ENCODE results near the gene PTPN3. TPM values are rescaled to one million over a fixed set of nuclear protein-coding genes. Genes with fewer than 3 reads are reported as not detected.

PTPN3 gene
- total RNA-seq, 2 experiments from 2014 or later, result not detected

DNA sequence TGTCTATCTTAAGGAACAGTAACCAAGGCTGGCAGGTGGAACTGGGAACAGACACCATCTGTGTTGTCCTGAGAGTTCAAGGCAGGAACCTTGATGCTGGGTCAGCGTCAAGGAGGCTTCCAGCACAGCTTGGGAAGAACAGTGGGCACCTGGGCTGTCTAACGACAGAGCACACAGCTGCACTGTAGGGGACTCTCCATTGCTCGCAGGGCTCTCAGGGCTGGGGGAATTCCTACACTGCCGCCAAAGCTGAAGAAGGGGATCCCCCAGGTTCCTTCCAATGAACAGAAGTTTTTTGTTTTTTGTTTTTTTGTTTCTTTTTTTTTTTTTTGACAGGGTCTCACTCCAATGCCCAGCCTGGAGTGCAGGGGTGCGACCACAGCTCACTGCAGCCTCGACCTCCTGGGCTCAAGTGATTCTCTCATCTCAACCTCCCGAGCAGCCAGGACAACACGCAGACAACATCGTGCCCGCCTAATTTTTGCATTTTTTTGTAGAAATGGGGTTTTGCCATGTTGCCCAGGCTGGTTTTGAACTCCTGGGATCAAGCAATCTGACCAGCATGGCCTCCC lies 81.9 kb downstream of the PTPN3 start:
- intact Hi-C loops (cut with micrococcal nuclease; ENCODE audit: unreplicated experiment), result no loop called here
- Histone ChIP-seq H3K36me3 (ENCODE audit: insufficient read depth, low read length) (no peaks in the 10 kb centered on the region), H3K79me2 (ENCODE audit: insufficient read depth, low read depth, low read length) (no peaks in the 10 kb centered on the region), H3K9me3 (ENCODE audit: low read length) (no peaks in the 10 kb centered on the region), H3K9me2 (ENCODE audit: insufficient read depth, low read length) (no peaks in the 10 kb centered on the region), H3K4me2 (ENCODE audit: low read length) (peak overlapping the region; percentile 48), H2AFZ (ENCODE audit: low read length) (peak overlapping the region; percentile 40; the same call in 1 of the 2 replicates), H3K4me3 (ENCODE audit: low read depth, low read length, poor library complexity, severe bottlenecking) (no peak overlapping the region), H4K20me1 (ENCODE audit: insufficient read depth, low read length) (no peaks in the 10 kb centered on the region), H3K27ac (ENCODE audit: low read depth, low read length, poor library complexity, severe bottlenecking) (no peak overlapping the region), H3K4me1 (ENCODE audit: insufficient read depth, low read length, poor library complexity, severe bottlenecking) (peaks cover 45% of the 10 kb centered on the region)
- ChIA-PET POLR2A (no interaction called here), CTCF (ENCODE audit: unreplicated experiment) (no interaction called here)
- no TSS peak for BruUV-seq (replicated peaks)
- TF ChIP-seq, protein P1, sequence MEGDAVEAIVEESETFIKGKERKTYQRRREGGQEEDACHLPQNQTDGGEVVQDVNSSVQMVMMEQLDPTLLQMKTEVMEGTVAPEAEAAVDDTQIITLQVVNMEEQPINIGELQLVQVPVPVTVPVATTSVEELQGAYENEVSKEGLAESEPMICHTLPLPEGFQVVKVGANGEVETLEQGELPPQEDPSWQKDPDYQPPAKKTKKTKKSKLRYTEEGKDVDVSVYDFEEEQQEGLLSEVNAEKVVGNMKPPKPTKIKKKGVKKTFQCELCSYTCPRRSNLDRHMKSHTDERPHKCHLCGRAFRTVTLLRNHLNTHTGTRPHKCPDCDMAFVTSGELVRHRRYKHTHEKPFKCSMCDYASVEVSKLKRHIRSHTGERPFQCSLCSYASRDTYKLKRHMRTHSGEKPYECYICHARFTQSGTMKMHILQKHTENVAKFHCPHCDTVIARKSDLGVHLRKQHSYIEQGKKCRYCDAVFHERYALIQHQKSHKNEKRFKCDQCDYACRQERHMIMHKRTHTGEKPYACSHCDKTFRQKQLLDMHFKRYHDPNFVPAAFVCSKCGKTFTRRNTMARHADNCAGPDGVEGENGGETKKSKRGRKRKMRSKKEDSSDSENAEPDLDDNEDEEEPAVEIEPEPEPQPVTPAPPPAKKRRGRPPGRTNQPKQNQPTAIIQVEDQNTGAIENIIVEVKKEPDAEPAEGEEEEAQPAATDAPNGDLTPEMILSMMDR (conservative IDR thresholded peaks at IDR 0.05; ENCODE audit: low read length), result no peak
- TF ChIP-seq EZH2phosphoT487 (IDR thresholded peaks at IDR 0.05; ENCODE audit: borderline replicate concordance, low read depth, low read length), result no peak
- DNase-seq (ENCODE audit: low spot score), result peak; percentile 39

GRCh38 chr9:109414125-109414785 lies 83.9 kb downstream of the PTPN3 start:
- TF ChIP-seq, protein P1 (conservative IDR thresholded peaks at IDR 0.05; ENCODE audit: low read length), result no peak
- TF ChIP-seq EZH2phosphoT487 (IDR thresholded peaks at IDR 0.05; ENCODE audit: borderline replicate concordance, low read depth, low read length), result no peak
- Histone ChIP-seq H3K9me2 (ENCODE audit: insufficient read depth, low read length) (no peaks in the 10 kb centered on the region), H3K9me3 (ENCODE audit: low read length) (no peaks in the 10 kb centered on the region), H3K4me1 (ENCODE audit: insufficient read depth, low read length, poor library complexity, severe bottlenecking) (peaks cover 40% of the 10 kb centered on the region), H4K20me1 (ENCODE audit: insufficient read depth, low read length) (no peaks in the 10 kb centered on the region), H3K27ac (ENCODE audit: low read depth, low read length, poor library complexity, severe bottlenecking) (no peak overlapping the region), H3K4me2 (ENCODE audit: low read length) (no peak overlapping the region), H3K36me3 (ENCODE audit: insufficient read depth, low read length) (no peaks in the 10 kb centered on the region), H3K4me3 (ENCODE audit: low read depth, low read length, poor library complexity, severe bottlenecking) (no peak overlapping the region), H3K79me2 (ENCODE audit: insufficient read depth, low read depth, low read length) (no peaks in the 10 kb centered on the region), H2AFZ (ENCODE audit: low read length) (no peak overlapping the region)
- POLR2A ChIA-PET, result interaction anchor here (0.6 kb wide), 1 partner anchor 761 kb away, joined by 3 read pairs; no protein-coding TSS in a partner anchor
- DNase-seq (ENCODE audit: low spot score), result no peak
- intact Hi-C loops (cut with micrococcal nuclease; ENCODE audit: unreplicated experiment), result no loop called here
- no TSS peak for BruUV-seq (replicated peaks)
- CTCF ChIA-PET (ENCODE audit: unreplicated experiment), result no interaction called here

GRCh38 chr9:109411798-109412352 lies 86.2 kb downstream of the PTPN3 start:
- DNase-seq (ENCODE audit: low spot score), result peak; percentile 51
- Histone ChIP-seq H3K9me2 (ENCODE audit: insufficient read depth, low read length) (no peaks in the 10 kb centered on the region), H2AFZ (ENCODE audit: low read length) (peak overlapping the region; percentile 46; the same call in 1 of the 2 replicates), H3K4me3 (ENCODE audit: low read depth, low read length, poor library complexity, severe bottlenecking) (no peak overlapping the region), H3K9me3 (ENCODE audit: low read length) (no peaks in the 10 kb centered on the region), H3K4me2 (ENCODE audit: low read length) (no peak overlapping the region), H3K4me1 (ENCODE audit: insufficient read depth, low read length, poor library complexity, severe bottlenecking) (peaks cover 17% of the 10 kb centered on the region), H4K20me1 (ENCODE audit: insufficient read depth, low read length) (no peaks in the 10 kb centered on the region), H3K79me2 (ENCODE audit: insufficient read depth, low read depth, low read length) (no peaks in the 10 kb centered on the region), H3K27ac (ENCODE audit: low read depth, low read length, poor library complexity, severe bottlenecking) (no peak overlapping the region), H3K36me3 (ENCODE audit: insufficient read depth, low read length) (no peaks in the 10 kb centered on the region)
- CTCF ChIA-PET (ENCODE audit: unreplicated experiment), result no interaction called here
- intact Hi-C loops (cut with micrococcal nuclease; ENCODE audit: unreplicated experiment), result no loop called here
- POLR2A ChIA-PET, result interaction anchor here (0.6 kb wide), 1 partner anchor 165 kb away, joined by 3 read pairs; no protein-coding TSS in a partner anchor
- no TSS peak for BruUV-seq (replicated peaks)
- no peak for TF ChIP-seq EZH2phosphoT487 (IDR thresholded peaks at IDR 0.05; ENCODE audit: borderline replicate concordance, low read depth, low read length)
- TF ChIP-seq, protein P1 (conservative IDR thresholded peaks at IDR 0.05; ENCODE audit: low read length), result peak; percentile 84
